Measurements from ENCODE around the gene GPC3.

GPC3 gene

GRCh38 chrX:133658293-133658911, 327.0 kb downstream of the GPC3 start:
- in situ Hi-C loops (cut with MboI; ENCODE audit: low sequenced_read_pairs), result no loop called here

GRCh38 chrX:133655275-133656265, 329.8 kb downstream of the GPC3 start:
- in situ Hi-C loops (cut with MboI; ENCODE audit: low sequenced_read_pairs), result no loop called here

GRCh38 chrX:133654811-133655210, 330.6 kb downstream of the GPC3 start:
- in situ Hi-C loops (cut with MboI; ENCODE audit: low sequenced_read_pairs), result no loop called here

GRCh38 chrX:133653358-133653757, 332.0 kb downstream of the GPC3 start:
- in situ Hi-C loops (cut with MboI; ENCODE audit: low sequenced_read_pairs), result no loop called here

GRCh38 chrX:133652185-133652584, 333.2 kb downstream of the GPC3 start:
- in situ Hi-C loops (cut with MboI; ENCODE audit: low sequenced_read_pairs), result no loop called here

- in situ Hi-C loops (cut with MboI; ENCODE audit: low sequenced_read_pairs), result no loop called here
Measured at GRCh38 chrX:133650239-133650638, 335.2 kb downstream of the GPC3 start.

GRCh38 chrX:133649651-133650050, 335.7 kb downstream of the GPC3 start:
- in situ Hi-C loops (cut with MboI; ENCODE audit: low sequenced_read_pairs), result no loop called here

GRCh38 chrX:133648594-133648993, 336.8 kb downstream of the GPC3 start:
- in situ Hi-C loops (cut with MboI; ENCODE audit: low sequenced_read_pairs), result no loop called here

GRCh38 chrX:133646719-133647116, 338.7 kb downstream of the GPC3 start:
- in situ Hi-C loops (cut with MboI; ENCODE audit: low sequenced_read_pairs), result no loop called here

GRCh38 chrX:133645977-133646718, 339.2 kb downstream of the GPC3 start:
- in situ Hi-C loops (cut with MboI; ENCODE audit: low sequenced_read_pairs), result no loop called here

- in situ Hi-C loops (cut with MboI; ENCODE audit: low sequenced_read_pairs), result no loop called here
Measured at GRCh38 chrX:133645256-133645655, 340.1 kb downstream of the GPC3 start.

GRCh38 chrX:133640161-133641015, 345.0 kb downstream of the GPC3 start:
- in situ Hi-C loops (cut with MboI; ENCODE audit: low sequenced_read_pairs), result no loop called here

- in situ Hi-C loops (cut with MboI; ENCODE audit: low sequenced_read_pairs), result no loop called here
Measured at GRCh38 chrX:133639726-133640125, 345.7 kb downstream of the GPC3 start.

GRCh38 chrX:133638285-133638684, 347.1 kb downstream of the GPC3 start:
- in situ Hi-C loops (cut with MboI; ENCODE audit: low sequenced_read_pairs), result no loop called here

- in situ Hi-C loops (cut with MboI; ENCODE audit: low sequenced_read_pairs), result no loop called here
Measured at GRCh38 chrX:133637765-133638164, 347.6 kb downstream of the GPC3 start.

GRCh38 chrX:133636009-133636408, 349.4 kb downstream of the GPC3 start:
- in situ Hi-C loops (cut with MboI; ENCODE audit: low sequenced_read_pairs), result no loop called here

- in situ Hi-C loops (cut with MboI; ENCODE audit: low sequenced_read_pairs), result no loop called here
Measured at GRCh38 chrX:133634416-133634815, 351.0 kb downstream of the GPC3 start.

GRCh38 chrX:133633950-133634349, 351.4 kb downstream of the GPC3 start:
- in situ Hi-C loops (cut with MboI; ENCODE audit: low sequenced_read_pairs), result no loop called here

- in situ Hi-C loops (cut with MboI; ENCODE audit: low sequenced_read_pairs), result no loop called here
Measured at GRCh38 chrX:133633162-133633561, 352.2 kb downstream of the GPC3 start.

- in situ Hi-C loops (cut with MboI; ENCODE audit: low sequenced_read_pairs), result no loop called here
Measured at GRCh38 chrX:133630362-133630761, 355.0 kb downstream of the GPC3 start.
